Measurements from ENCODE around the gene TMPRSS4. TPM values are rescaled to one million over a fixed set of nuclear protein-coding genes. Genes with fewer than 3 reads are reported as not detected.
"Not testable (repeated sequence)": the region's sequence is repeated elsewhere in the genome, so short reads cannot be mapped to it uniquely, and the experiment has no call there.

Gene TMPRSS4
- total RNA-seq, 1 donor from 2014 or later: not detected

DNA sequence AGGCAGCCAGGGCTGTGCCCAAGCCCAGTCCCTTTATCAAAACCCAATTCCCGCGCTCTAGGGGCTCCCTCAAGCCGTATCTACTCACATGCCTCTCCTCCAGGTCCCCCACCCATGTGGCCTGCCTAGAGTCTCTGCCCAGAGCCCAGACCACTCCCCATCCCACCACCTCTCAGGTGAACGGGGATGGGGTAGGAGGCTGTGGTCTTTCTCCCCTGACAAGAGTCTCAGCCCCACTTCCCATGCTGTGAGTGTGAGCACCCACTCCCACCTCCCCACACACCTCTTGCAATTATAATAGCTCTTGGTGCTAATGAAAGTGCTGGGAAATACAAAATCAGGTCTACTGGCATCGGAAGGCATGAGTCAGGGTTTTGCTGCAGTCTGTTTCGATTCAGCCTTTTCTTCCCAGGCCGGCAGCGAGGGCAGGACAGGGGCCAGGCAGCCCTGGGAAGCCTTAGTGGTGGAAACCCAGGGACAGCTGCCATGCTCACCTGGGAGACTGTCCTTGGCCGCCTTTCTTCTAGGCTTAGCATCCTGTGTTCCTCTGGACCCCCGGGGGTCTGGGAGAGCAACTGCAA, 16.7 kb upstream of the TMPRSS4 start:
- Mint-ChIP-seq H3K4me1 (ENCODE audit: unreplicated experiment) (peaks cover 15% of the 10 kb centered on the region), H3K27ac (ENCODE audit: unreplicated experiment) (no peak overlapping the region), H3K27me3 (ENCODE audit: unreplicated experiment) (peaks cover 7% of the 10 kb centered on the region), H3K36me3 (ENCODE audit: low read depth, unreplicated experiment) (no peaks in the 10 kb centered on the region), H3K9me3 (ENCODE audit: unreplicated experiment) (no peaks in the 10 kb centered on the region), H3K4me3 (ENCODE audit: unreplicated experiment) (no peak overlapping the region)
- TF ChIP-seq, protein P1, sequence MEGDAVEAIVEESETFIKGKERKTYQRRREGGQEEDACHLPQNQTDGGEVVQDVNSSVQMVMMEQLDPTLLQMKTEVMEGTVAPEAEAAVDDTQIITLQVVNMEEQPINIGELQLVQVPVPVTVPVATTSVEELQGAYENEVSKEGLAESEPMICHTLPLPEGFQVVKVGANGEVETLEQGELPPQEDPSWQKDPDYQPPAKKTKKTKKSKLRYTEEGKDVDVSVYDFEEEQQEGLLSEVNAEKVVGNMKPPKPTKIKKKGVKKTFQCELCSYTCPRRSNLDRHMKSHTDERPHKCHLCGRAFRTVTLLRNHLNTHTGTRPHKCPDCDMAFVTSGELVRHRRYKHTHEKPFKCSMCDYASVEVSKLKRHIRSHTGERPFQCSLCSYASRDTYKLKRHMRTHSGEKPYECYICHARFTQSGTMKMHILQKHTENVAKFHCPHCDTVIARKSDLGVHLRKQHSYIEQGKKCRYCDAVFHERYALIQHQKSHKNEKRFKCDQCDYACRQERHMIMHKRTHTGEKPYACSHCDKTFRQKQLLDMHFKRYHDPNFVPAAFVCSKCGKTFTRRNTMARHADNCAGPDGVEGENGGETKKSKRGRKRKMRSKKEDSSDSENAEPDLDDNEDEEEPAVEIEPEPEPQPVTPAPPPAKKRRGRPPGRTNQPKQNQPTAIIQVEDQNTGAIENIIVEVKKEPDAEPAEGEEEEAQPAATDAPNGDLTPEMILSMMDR (IDR thresholded peaks at IDR 0.05; ENCODE audit: unreplicated experiment): no peak
- DNase-seq (ENCODE audit: low spot score): no peak

DNA sequence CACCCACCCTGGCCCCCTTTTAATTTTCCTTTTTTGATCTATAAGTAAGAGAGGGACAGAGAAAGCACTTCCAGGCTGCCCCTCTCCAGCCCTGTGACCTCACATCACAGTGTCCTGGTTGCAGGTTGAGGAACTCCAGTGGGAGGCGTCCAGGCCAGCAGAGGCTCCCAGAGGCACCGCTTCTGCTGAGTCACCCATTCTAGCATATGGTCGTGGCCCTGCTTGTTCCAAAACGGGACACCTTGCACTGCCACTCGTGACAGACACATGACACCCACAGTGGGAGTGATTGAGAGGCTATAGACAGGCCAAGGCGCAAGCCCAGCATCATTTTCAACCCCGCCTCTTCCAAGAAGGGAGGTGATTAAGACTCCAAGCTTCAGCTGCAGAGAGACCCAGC, 16.0 kb upstream of the TMPRSS4 start:
- TF ChIP-seq, protein P1 (IDR thresholded peaks at IDR 0.05; ENCODE audit: unreplicated experiment): no peak
- H3K36me3 Mint-ChIP-seq (ENCODE audit: low read depth, unreplicated experiment): no peaks in the 10 kb centered on the region
- no peaks in the 10 kb centered on the region for H3K9me3 Mint-ChIP-seq (ENCODE audit: unreplicated experiment)
- DNase-seq (ENCODE audit: low spot score): no peak
- H3K27me3 Mint-ChIP-seq (ENCODE audit: unreplicated experiment): peaks cover 7% of the 10 kb centered on the region
- no peak overlapping the region for H3K4me3 Mint-ChIP-seq (ENCODE audit: unreplicated experiment)
- H3K4me1 Mint-ChIP-seq (ENCODE audit: unreplicated experiment): peaks cover 15% of the 10 kb centered on the region
- no peak overlapping the region for H3K27ac Mint-ChIP-seq (ENCODE audit: unreplicated experiment)

DNA sequence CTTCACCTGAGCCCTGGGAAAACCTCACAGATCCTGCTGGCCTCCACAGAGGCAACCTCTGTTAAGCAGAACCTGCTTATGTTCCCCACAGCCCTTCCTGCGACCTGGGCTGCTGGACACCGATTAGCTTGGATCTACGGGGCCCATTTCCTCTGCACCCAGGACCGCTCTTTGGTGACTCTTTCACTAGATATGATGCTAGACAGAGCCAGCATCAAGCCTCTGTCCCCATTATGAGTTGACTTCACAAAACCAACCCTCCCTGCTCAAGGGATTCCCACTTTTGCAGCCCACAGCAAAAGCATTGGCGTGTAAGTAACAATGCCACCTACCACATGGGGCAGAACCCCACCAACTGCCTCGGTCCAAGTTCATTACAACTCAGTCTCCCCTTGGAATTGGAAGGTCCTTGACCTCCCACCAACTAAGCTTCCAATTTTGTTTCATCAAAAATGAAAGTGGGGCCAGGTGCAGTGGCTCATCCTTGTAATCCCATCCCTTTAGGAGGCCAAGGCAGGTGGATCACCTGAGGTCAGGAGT, 15.2 kb upstream of the TMPRSS4 start:
- DNase-seq (ENCODE audit: low spot score): no peak
- Mint-ChIP-seq H3K4me1 (ENCODE audit: unreplicated experiment) (peaks cover 14% of the 10 kb centered on the region), H3K9me3 (ENCODE audit: unreplicated experiment) (no peaks in the 10 kb centered on the region), H3K27ac (ENCODE audit: unreplicated experiment) (no peak overlapping the region), H3K27me3 (ENCODE audit: unreplicated experiment) (peaks cover 9% of the 10 kb centered on the region), H3K4me3 (ENCODE audit: unreplicated experiment) (no peak overlapping the region), H3K36me3 (ENCODE audit: low read depth, unreplicated experiment) (no peaks in the 10 kb centered on the region)
- TF ChIP-seq, protein P1 (IDR thresholded peaks at IDR 0.05; ENCODE audit: unreplicated experiment): no peak

DNA sequence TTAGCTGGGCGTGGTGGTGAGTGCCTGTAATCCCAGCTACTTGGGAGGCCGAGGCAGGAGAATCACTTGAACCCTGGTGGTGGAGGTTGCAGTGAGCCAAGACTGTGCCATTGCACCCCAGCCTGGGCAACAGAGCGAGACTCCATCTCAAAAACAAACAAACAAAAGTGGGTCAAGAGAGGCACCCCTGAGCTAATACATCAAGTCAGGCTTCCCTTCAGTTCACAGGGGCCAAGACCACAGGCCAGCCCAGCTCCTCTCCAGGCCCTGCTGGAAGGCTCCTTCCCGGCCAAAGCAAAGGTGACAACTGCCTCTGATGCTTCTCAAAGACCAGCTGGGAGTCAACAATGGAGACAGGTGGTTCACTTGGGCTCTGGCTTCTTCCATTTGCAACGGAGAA, 14.7 kb upstream of the TMPRSS4 start:
- DNase-seq (ENCODE audit: low spot score); H3K4me3 Mint-ChIP-seq (ENCODE audit: unreplicated experiment); H3K9me3 Mint-ChIP-seq (ENCODE audit: unreplicated experiment); H3K27ac Mint-ChIP-seq (ENCODE audit: unreplicated experiment); H3K4me1 Mint-ChIP-seq (ENCODE audit: unreplicated experiment); H3K36me3 Mint-ChIP-seq (ENCODE audit: low read depth, unreplicated experiment); H3K27me3 Mint-ChIP-seq (ENCODE audit: unreplicated experiment): not testable (repeated sequence)

DNA sequence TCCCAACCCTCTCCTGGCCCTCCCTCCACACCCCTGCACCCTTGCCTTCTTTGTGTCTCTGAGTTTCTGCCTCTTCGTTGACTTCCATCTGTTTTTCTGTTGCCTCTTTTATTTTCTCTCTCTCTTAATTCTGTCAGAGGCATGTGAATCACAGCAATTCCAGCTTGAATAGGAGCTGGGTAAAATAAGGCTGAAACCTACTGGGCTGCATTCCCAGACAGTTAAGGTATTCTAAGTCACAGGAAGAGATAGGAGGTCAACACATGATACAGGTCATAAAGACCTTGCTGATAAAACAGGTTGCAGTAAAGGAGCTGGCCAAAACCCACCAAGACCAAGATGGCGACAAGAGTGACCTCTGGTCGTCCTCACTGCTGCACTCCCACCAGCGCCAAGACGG, 14.2 kb upstream of the TMPRSS4 start:
- H3K36me3 Mint-ChIP-seq (ENCODE audit: low read depth, unreplicated experiment); DNase-seq (ENCODE audit: low spot score): not testable (repeated sequence)

DNA sequence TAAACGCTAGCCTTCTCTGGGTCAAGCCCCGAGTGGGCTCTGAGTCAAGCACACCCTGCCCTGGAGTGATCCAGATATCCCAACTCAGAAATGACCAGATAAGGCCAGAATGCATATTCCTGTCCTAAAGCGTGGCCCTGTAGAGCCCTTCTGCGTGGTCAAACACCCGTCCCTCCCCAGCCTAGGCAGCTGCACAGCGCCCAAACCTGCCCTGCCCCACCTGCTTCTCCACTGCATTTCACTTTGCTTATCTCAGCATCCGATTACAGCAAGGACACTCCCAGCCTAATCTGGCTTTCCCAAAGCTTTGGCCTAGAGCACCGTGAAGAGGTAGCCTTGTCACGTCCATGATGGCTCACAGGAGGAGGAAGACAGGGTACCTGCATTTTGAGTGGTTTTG, 11.9 kb upstream of the TMPRSS4 start:
- Mint-ChIP-seq H3K27me3 (ENCODE audit: unreplicated experiment) (peaks cover 6% of the 10 kb centered on the region), H3K4me1 (ENCODE audit: unreplicated experiment) (peaks cover 6% of the 10 kb centered on the region), H3K27ac (ENCODE audit: unreplicated experiment) (no peak overlapping the region), H3K36me3 (ENCODE audit: low read depth, unreplicated experiment) (no peaks in the 10 kb centered on the region), H3K9me3 (ENCODE audit: unreplicated experiment) (no peaks in the 10 kb centered on the region), H3K4me3 (ENCODE audit: unreplicated experiment) (no peak overlapping the region)
- DNase-seq (ENCODE audit: low spot score): no peak
- TF ChIP-seq, protein P1 (IDR thresholded peaks at IDR 0.05; ENCODE audit: unreplicated experiment): no peak

More for the DNA sequence above, 14.2 kb upstream of the TMPRSS4 start:
- H3K4me3 Mint-ChIP-seq (ENCODE audit: unreplicated experiment): peak overlapping the region; percentile 65
- not testable (repeated sequence) for H3K27ac Mint-ChIP-seq (ENCODE audit: unreplicated experiment); H3K4me1 Mint-ChIP-seq (ENCODE audit: unreplicated experiment); H3K27me3 Mint-ChIP-seq (ENCODE audit: unreplicated experiment); H3K9me3 Mint-ChIP-seq (ENCODE audit: unreplicated experiment)

Measured in endothelial cell (in vitro differentiated cells).